DMS 273 (cell line): ENCODE measurements around the gene NOL3.
A peak's percentile ranks its signal among the peaks of the same experiment; 100 is the strongest.

Source experiments
- DNase-seq: peaks from one replicate; lab custom pipeline; 2025; ENCODE audit not compliant: unreplicated experiment; lab: John Stamatoyannopoulos, UW

NOL3 gene

DNA sequence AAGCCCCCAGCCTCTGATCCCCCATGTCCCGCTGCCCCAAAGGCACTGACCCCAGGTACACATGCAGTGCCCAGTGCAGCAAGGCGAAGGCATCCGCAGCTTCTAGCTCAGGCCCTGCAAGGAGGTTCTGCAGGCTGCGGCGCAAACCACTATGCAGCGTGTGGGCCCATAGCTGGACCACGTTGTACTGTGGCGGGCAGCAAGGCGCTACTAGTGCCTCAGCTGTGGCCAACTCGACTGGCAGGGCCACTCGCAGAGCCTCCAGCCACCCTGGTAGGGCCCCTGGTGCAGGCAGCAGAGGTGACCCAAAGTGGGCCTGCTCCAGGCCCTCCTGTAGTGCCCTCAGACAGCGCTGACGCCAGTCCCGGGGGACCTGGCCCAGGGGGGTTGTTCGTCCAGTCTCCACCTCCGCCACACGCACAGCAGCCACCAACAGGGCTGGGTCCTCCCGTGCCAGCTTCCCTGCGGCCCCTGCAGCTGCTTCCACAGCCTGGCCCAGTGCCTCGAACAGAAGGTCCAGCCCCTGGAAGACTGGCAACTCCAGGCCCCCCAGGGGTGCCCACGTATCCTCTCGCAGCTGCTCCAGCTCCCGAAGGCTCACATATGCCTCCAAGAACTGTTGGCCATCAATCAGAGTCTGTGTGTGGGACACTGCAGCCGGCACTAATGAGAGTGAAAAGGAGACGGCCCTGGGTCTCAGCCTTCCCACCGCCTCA is 17.0 kb downstream of the NOL3 start:
- DNase-seq = peak; percentile 95

DNA sequence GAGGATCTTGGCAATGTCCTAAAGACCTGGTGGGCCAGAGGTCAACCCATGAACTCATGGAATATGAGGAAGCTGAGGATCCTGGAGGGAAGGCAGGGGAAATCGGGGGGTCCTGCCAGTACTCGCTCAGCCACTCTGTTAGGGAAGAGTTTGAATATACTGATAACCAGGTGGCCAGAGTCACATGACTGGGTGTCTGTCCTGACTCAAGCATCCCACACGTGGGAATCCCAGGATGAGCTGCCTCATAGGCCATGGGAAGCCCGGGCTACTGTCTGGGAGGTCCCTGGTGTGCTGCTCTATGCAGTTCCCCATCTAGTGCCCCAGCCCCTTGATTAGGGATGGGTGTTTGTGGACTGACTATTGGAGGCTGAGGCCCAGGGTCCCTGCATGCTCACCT is 18.0 kb downstream of the NOL3 start:
- DNase-seq = no peak

DNA sequence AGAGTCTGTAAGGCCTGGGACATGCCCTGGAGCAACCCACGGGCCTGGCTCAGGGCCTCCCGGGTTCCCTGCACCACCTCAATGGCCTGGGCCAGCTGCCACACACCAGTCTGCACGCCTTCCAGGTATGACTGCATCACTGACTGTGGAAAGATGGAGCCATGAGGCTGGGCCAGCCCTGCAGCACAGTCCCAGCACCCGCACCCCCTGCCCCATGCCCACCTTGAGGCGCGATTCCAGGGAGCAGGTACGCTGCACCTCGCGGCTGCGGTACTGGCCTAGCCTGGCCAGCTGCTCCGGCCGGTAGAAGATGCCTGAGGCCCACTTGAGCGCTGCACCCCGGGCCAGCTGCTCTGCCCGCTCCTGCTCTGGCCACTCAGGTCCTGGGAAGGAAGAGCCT is 18.5 kb downstream of the NOL3 start:
- no peak for DNase-seq

DNA sequence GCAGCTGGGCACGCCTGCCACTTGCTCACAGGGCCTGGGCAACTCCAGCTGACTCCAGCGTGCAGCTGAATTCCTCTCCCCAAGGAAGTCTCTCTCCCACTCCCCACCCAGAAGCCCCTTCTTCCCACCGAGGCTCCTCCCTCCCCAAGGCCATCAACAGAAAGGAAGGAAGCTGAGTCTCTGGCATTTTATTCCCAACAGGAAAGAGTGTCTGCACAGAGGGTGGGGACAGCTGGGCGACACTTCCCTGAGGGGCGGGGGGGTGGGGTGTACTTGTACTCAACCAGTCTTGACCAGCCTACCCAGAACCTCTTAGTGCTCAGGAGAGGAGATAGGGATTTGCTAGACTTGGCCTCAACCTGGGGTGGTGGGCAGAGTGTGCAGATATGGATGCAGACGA is 19.7 kb downstream of the NOL3 start, which contains the start of gene EXOC3L1:
TSS of gene EXOC3L1 (minus strand) at position 96 of the 400 bp plus-strand sequence. CDS start 460 bp downstream, outside the sequence.
- no peak for DNase-seq

DNA sequence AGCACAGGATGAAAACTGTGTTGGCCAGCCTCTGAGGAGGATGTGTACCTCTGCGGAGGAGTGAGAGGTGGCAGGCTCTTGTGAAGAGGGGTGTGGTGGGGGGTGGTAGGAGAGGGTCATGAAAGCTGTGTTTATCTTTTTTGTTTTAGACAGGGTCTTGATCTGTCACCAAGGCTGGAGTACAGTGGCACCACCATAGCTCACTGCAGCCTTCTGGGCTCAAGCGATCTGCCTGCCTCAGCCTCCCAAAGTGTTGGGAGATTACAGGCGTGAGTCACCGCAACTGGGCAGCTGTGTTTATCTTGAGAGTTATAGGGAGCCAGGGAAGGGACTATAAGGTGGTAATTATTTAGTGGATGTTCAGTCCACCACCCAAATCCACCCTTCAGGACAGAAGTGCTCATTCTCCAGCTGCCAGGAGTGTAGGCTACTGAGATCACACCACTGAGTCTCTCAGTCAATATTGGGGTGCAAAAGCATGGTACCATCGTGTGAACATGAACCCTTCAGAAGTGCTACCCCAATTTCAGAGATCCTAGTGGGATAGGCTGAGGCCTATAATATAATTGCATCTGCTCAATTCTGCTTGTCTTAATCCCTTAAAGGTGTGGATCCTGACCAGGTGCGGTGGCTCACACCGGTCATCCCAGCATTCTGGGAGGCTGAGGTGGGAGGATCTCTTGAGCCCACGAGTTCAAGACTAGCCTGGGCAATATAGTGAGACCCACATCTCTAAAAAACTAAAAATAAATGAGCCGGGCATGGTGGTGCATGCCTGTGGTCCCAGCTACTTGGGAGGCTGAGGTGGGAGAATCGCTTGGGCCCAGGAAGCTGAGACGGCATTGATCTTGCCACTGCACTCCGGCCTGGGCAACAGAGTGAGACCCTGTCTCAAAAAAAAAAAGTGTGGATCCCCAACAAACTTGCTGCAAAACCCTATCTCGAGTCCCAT is 20.4 kb downstream of the NOL3 start:
- DNase-seq = no peak

DNA sequence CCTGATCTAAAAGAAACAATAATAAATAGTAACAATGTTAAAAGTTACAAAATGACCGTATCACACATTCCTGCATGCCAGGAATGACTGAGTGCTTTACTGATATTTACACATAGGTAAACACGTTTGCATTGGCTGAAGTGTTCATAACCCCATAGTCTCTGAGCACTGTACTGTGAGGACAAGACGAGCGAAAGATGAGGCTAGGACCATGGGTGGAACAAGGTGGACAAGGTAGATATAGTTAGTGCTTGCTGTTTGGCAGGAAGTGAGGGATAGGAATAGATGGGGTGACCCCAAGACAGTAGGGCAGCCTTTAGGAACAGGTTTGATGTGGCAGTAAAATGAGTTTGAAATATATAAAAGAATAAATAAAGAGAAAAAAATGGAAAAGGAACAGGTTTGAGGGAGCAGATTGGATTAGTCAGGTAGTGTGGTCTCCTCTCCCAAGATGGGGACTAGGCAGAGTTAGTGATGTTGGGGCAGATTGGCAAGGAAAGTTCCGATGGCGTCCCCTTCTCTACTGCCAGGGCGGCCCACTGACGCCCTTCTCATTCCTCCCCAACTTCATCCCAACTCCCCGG is 21.2 kb downstream of the NOL3 start:
- no peak for DNase-seq

DNA sequence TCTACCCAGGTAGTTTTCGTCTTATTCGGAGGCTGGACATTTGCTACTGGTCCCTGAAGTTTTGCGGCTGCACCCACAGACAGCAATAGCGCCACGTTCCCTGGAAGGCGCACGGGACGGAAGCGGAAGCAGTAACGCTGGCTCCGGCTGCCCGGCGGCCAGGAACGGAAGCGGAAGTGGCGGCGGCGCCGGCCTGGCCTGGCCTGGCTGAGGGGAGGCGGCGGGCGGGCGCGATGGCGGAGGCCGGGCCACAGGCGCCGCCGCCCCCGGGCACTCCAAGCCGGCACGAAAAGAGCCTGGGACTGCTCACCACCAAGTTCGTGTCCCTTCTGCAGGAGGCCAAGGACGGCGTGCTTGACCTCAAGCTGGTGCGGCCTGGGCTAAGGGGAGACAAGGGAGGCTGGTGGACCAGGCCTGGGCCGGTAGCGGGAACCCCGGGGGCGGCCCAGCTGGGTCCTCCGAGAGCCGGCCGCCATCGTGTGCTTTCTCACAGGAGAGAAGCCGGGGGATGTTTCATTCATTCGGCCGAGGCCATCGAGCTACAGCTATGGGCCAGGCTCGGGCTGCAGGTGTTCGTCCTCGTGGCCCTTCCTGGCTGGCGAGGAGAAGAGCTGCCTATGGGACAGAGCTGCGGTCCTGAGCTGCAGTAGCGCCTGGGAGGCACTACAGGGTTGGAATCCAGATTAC is 21.8 kb downstream of the NOL3 start, which contains the start of gene E2F4:
TSS of gene E2F4 (plus strand) at position 161 of the 687 bp plus-strand sequence. CDS start at position 234, 73 bp downstream.
- DNase-seq = peak; percentile 98

DNA sequence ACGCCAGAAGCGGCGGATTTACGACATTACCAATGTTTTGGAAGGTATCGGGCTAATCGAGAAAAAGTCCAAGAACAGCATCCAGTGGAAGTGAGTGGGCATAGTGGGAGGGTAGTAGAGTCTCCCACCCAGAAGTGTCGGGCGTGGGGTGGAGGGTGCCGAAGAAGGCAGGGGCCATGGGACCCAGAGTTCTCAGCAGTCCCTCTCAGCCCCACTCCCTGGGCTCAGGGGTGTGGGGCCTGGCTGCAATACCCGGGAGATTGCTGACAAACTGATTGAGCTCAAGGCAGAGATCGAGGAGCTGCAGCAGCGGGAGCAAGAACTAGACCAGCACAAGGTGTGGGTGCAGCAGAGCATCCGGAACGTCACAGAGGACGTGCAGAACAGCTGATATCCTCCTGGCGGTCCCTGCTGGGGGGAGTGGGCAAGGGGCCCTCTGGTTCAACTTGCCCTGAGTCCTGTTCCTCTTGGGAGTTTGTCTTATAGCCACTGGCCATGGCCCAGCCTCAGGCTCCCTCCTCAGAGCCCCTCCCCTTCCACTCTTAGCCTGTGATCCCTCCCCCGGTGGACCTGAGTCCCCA is 22.5 kb downstream of the NOL3 start:
- DNase-seq = no peak

DNA sequence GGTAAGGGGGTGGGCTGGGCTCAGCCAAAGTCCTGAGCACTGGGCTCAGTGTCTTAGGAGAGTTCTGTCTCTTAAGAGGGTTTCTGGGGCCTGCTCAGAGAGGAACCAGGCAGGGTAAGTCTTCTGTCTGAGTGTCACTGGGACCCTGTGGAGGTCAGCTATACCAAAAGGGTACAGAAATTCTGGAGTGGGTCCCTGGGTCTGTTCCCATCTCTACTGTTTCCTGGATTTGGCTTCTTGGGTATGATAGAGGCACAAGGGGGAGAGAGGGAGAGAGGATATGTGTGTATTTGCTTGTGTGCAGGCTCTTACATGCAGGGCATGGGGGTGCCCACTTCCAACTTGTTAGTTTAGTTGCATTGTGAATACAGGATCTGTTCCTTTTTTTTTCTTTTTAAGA is 23.2 kb downstream of the NOL3 start:
- DNase-seq = no peak

DNA sequence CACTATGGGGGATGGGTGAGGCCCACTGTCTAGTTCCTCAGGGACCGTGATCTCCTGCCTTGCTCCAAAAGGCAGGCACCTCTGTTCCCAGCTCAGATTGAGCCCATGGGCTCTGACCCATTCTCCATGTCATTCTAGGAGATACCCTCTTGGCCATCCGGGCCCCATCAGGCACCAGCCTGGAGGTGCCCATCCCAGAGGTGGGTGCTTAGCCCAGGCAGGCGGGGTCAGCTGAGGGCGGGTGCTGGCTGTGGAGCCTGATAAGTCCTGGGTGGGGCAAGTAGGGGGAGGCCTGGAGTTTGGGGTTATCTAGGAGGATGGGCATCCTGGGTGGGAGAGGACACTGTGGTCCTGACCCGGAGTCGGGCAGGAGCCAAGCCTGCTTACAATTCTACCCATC is 23.9 kb downstream of the NOL3 start:
- DNase-seq = no peak

DNA sequence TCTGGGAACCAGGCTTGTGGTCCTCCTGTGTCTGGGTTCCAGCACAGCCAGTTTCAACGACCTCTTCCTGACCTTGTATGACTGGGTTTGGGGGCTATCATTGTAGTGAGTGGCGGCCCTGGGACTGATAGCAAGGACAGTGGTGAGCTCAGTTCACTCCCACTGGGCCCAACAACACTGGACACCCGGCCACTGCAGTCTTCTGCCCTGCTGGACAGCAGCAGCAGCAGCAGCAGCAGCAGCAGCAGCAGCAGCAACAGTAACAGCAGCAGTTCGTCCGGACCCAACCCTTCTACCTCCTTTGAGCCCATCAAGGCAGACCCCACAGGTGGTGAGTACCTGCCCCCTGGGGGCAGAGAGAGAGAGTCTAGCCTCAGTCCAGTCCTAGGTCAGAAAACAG is 25.3 kb downstream of the NOL3 start:
- DNase-seq = no peak

DNA sequence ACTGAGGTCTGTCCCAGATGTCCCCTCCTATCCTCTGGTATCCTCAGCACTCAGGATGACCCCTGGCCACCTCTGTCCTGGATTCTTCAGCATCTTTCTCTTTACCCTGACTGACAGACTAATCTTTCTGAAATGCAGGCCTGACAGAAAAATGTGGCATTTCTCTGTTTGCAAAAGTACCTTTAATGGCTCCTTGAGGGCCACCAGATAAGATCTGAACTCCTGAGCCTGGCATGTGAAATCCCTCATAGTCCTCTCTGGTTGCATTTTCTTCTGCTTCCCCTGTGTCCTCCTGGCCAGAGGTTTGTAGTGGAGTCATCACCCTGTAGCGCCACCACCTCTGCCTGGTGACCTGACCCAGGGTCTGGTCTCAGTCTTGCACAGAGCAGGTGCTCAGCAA is 26.5 kb downstream of the NOL3 start:
- no peak for DNase-seq

DNA sequence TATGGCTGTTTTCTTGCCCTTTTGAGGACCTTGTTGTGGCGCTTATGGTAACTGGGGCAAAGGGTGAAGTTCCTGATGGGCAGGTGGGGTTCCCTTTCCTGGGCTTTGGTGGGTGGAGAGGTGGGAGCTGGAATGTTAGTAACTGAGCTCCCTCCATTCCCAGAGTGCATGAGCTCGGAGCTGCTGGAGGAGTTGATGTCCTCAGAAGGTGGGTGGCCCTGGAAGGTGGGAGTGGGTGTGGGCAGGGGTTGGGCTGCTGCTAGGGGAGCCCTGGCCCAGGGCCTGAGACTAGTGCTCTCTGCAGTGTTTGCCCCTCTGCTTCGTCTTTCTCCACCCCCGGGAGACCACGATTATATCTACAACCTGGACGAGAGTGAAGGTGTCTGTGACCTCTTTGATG is 27.4 kb downstream of the NOL3 start:
- DNase-seq = no peak

DNA sequence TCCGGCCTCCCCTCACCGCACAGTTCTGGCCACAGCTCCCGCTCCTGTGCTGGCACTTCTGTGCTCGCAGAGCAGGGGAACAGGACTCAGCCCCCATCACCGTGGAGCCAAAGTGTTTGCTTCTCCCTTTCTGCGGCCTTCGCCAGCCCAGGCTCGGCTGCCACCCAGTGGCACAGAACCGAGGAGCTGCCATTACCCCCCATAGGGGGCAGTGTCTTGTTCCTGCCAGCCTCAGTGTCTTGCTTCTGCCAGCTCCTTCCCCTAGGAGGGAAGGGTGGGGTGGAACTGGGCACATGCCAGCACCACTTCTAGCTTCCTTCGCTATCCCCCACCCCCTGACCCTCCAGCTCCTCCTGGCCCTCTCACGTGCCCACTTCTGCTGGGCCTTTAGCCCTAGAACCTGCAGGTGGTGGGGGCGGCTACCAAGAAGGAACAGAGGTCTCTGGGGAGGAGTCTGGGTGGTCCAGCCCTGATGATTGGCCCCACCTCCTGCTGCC is 27.9 kb downstream of the NOL3 start:
- DNase-seq = peak; percentile 81

DNA sequence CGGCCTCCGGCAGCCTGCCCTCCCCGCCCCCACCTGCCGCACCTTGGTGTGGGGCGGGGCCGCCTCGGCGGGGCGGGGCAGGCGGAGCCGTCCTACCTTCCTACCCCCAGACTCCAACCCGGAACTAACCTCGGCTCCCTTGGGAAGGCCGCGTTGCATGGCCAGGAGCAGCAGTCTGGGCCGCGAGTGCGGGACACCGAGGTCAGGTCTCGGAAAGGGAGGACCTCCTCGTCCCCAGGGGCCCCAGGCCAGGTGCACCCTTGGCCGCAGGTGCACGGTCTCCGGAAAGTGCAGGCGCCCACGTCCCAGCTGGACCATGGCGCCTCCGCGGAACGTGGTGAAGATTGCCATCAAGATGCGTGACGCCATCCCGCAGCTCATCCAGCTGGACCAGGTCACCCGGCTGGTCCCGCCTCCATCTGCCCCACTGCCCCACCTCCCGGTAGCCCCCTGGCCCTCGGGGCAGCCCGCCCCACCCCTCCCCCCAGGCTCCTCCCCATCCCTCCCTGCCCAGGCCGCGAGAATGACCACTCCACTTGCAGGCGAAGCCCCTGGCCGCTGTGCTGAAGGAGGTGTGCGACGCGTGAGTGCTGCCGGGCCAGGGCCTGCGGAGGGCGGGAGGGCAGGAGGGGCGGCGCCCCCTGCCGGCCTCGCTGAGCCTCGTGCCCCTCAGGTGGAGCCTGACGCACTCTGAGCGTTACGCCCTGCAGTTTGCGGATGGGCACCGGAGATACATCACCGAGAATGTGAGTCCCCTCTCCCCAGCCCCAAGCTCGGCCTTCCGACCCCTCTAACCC is 28.9 kb downstream of the NOL3 start, which contains the start of gene ELMO3:
TSS of gene ELMO3 (plus strand) at position 121 of the 797 bp plus-strand sequence. CDS start at position 317, 196 bp downstream.
- DNase-seq = no peak

DNA sequence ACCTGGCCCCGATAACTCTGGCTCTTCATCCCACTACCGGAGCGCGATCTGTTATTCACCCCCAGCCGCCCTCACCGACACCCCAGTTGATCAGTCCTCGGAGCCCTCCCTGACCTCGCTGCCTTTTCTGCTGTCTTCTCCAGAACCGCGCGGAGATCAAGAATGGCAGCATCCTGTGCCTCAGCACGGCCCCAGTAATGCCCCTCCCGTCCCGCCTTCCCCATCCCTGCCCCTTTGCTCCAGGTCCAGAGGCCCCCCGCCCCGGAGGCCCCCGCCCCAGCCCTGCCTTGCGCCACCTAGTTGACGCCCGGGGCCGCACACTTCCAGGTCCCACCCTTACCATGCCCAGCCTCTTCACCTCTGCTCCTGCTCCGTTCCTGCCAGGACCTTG is 29.5 kb downstream of the NOL3 start:
- no peak for DNase-seq

DNA sequence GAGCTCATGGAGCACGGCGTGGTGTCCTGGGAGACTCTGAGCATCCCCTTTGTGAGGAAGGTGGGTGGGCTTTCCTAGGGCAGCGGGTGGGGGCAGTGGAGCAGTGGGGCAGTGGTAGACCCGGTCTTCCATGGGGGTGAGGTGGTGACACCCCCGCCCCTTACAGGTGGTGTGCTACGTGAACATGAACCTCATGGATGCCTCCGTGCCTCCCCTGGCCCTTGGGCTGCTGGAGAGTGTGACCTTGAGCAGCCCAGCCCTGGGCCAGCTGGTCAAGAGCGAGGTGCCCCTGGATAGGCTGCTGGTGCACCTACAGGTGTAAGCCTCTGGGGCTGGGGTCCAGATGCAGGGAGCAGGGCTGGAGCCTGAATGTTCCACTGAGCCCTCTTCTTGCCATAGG is 30.2 kb downstream of the NOL3 start:
- no peak for DNase-seq

DNA sequence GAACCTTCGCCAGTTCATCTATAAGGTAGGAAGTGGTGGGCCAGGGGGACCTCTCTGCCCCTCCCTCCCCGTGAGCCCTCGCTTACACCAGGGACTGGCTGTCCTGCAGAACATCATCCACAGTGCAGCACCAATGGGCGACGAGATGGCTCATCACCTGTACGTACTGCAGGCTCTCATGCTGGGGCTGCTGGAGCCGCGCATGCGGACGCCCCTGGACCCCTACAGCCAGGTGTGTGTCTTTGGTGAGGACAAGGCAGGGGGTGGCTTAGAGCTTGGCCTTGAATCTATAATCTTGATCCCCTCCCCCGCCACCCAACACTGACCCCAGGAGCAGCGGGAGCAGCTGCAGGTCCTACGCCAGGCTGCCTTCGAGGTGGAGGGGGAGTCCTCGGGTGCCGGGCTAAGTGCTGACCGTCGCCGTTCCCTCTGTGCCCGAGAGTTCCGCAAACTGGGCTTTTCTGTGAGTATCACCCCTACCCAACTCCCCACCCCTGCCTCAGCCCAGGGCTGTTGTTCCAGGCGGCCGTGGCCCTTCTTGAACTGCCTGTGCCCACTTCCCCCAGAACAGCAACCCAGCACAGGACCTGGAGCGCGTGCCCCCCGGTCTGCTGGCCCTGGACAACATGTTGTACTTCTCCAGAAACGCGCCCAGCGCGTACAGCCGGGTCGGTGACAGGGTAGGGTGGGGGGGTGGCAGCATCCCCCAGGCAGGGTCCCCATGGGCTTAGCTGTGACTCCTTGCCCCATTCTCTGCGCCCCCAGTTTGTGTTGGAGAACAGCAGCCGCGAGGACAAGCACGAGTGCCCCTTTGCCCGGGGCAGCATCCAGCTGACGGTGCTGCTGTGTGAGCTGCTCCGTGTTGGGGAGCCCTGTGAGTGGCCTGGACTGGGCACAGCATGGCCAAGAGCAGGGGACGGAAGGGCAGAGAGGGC is 31.3 kb downstream of the NOL3 start:
- DNase-seq = no peak

DNA sequence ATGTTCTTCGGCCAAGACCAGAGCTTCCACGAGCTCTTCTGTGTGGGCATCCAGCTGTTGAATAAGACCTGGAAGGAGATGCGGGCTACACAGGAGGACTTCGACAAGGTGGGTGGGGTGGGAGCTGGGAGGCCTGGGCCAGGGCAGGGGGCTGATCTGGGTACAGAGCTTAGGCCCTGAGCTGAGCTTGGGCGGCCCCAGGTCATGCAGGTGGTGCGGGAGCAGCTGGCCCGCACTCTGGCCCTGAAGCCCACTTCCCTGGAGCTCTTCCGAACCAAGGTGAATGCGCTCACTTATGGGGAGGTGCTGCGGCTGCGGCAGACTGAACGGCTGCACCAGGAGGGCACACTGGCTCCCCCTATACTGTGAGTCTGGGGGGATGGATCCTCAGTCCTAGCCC is 32.1 kb downstream of the NOL3 start:
- DNase-seq = no peak
